CD14-positive monocyte (primary cell): Measurements from ENCODE around the gene LMNTD2. TPM values are rescaled to one million over a fixed set of nuclear protein-coding genes. Genes with fewer than 3 reads are reported as not detected.

Experiments used
- DNase-seq, 3 donors: peaks; one replicate each; pipeline ENCODE4 v3.0.0-alpha.2; 2011 to 2022
- H2AFZ ChIP-seq: 2 replicates; pipeline ENCODE4 v1.6.0; 2012; ENCODE audit warnings: mild to moderate bottlenecking, low read depth, low read length, inconsistent platforms; ENCODE audit not compliant: insufficient read depth, poor library complexity, severe bottlenecking
- H3K27ac ChIP-seq, 2 donors: 1 replicate in 1 of 2; 2 replicates in 1 of 2; pipeline ENCODE4 v1.5.1; 2012 to 2013; ENCODE audit warnings: low read length in 2 of 2, control low read depth in 1 of 2, inconsistent platforms in 1 of 2, low read depth in 1 of 2, mild to moderate bottlenecking in 1 of 2
- H3K27me3 ChIP-seq, 2 donors: one replicate each; pipeline versions ENCODE4 v1.6.0 to v1.6.1; 2011 to 2013; ENCODE audit warnings: low read length in 2 of 2; ENCODE audit not compliant: control insufficient read depth in 2 of 2, insufficient read depth in 2 of 2
- H3K36me3 ChIP-seq, 2 donors: replicated peaks in 1 of 2; 1 replicate in 1 of 2; 2 replicates in 1 of 2; pipeline versions ENCODE4 v1.5.1 to v1.6.1; 2012 to 2013; ENCODE audit warnings: low read length in 2 of 2, control low read depth in 1 of 2, inconsistent platforms in 1 of 2, mild to moderate bottlenecking in 1 of 2; ENCODE audit not compliant: insufficient read depth in 2 of 2, control insufficient read depth in 1 of 2
- H3K4me1 ChIP-seq, 2 donors: 1 replicate in 1 of 2; 2 replicates in 1 of 2; pipeline versions ENCODE4 v1.5.1 to v1.6.1; 2012 to 2013; ENCODE audit warnings: low read length in 2 of 2, control low read depth in 1 of 2, inconsistent platforms in 1 of 2, mild to moderate bottlenecking in 1 of 2, moderate library complexity in 1 of 2; ENCODE audit not compliant: insufficient read depth in 2 of 2, control insufficient read depth in 1 of 2
- H3K4me2 ChIP-seq: replicated peaks from 2 replicates; pipeline ENCODE3; 2012; ENCODE audit warnings: low read length, moderate library complexity, mild to moderate bottlenecking; ENCODE audit not compliant: poor library complexity, severe bottlenecking; ENCODE audit errors: extremely low read depth
- H3K4me3 ChIP-seq, 3 experiments: fragments of 200-600 bp in 1 of 3; sonication (generic) in 1 of 3; replicated peaks in 1 of 3; 1 replicate in 2 of 3; 2 replicates in 1 of 3; pipeline ENCODE4 v1.5.1; 2011 to 2013; ENCODE audit warnings: low read length in 3 of 3, mild to moderate bottlenecking in 3 of 3, control low read depth in 2 of 3, low read depth in 2 of 3, inconsistent platforms in 1 of 3, moderate library complexity in 1 of 3
- H3K79me2 ChIP-seq: 2 replicates; pipeline ENCODE4 v1.6.0; 2012; ENCODE audit warnings: mild to moderate bottlenecking, control low read depth, inconsistent platforms, low read length, moderate library complexity; ENCODE audit not compliant: insufficient read depth
- H3K9ac ChIP-seq: 2 replicates; pipeline ENCODE4 v1.6.0; 2017; ENCODE audit warnings: low read length, mild to moderate bottlenecking; ENCODE audit not compliant: insufficient read depth, poor library complexity, severe bottlenecking
- H3K9me3 ChIP-seq, 2 donors: replicated peaks in 1 of 2; 1 replicate in 1 of 2; 2 replicates in 1 of 2; pipeline versions ENCODE4 v1.5.1 to v1.6.1; 2012 to 2013; ENCODE audit warnings: low read length in 2 of 2, control low read depth in 1 of 2; ENCODE audit not compliant: control insufficient read depth in 1 of 2, insufficient read depth in 1 of 2
- H4K20me1 ChIP-seq: 2 replicates; pipeline ENCODE4 v1.6.0; 2012; ENCODE audit warnings: mild to moderate bottlenecking, low read length, control low read depth, moderate library complexity; ENCODE audit not compliant: insufficient read depth
- H3K27ac Mint-ChIP-seq, 7 donors: one replicate each; pipeline ENCODE4 v1.8.0; 2020; ENCODE audit warnings: mild to moderate bottlenecking in 7 of 7, mixed read lengths in 7 of 7, moderate library complexity in 6 of 7, inconsistent platforms in 2 of 7
- H3K27me3 Mint-ChIP-seq, 3 donors: one replicate each; pipeline ENCODE4 v1.8.0; 2021 to 2022; ENCODE audit warnings: low read depth in 3 of 3, mild to moderate bottlenecking in 3 of 3, mixed read lengths in 3 of 3, moderate library complexity in 3 of 3, inconsistent platforms in 1 of 3
- H3K36me3 Mint-ChIP-seq, 2 donors: one replicate each; pipeline ENCODE4 v1.8.0; 2020; ENCODE audit warnings: mixed read lengths in 2 of 2, inconsistent platforms in 1 of 2, mild to moderate bottlenecking in 1 of 2
- H3K4me1 Mint-ChIP-seq: one replicate; pipeline ENCODE4 v1.8.0; 2020; ENCODE audit warnings: mild to moderate bottlenecking, mixed read lengths
- H3K4me3 Mint-ChIP-seq, 2 donors: one replicate each; pipeline ENCODE4 v1.8.0; 2020; ENCODE audit warnings: mild to moderate bottlenecking in 2 of 2, mixed read lengths in 2 of 2, moderate library complexity in 1 of 2
- H3K9me3 Mint-ChIP-seq, 7 donors: one replicate each; pipeline ENCODE4 v1.8.0; 2020 to 2022; ENCODE audit warnings: mixed read lengths in 7 of 7, mild to moderate bottlenecking in 6 of 7, moderate library complexity in 6 of 7, inconsistent platforms in 2 of 7
- WGBS: methylation state at CpG from one replicate; pipeline ENCODE4 v1.1.5; 2013; ENCODE audit warnings: missing lambda C conversion rate; ENCODE audit not compliant: insufficient coverage; 5-methylcytosine and 5-hydroxymethylcytosine counted together
- intact Hi-C, 2 donors: fragments of 100-400 bp; cut with micrococcal nuclease; formaldehyde crosslinking; loops; one replicate each; pipeline versions ENCODE4 v1.15.0 to v1.15.1; 2023
- polyA plus RNA-seq, 3 donors: library from polyadenylated mRNA; depleted of rRNA in 1 of 3; unstranded in 2 of 3; stranded (reverse) in 1 of 3; fragments of 300-500 nt in 2 of 3; fragments of >200 nt in 1 of 3; fragmentation: Illumina TruSeq in 2 of 3; gene quantifications; 1 replicate in 2 of 3; 2 replicates in 1 of 3; pipeline ENCODE4 v1.2.3, GENCODE V29; 2012 to 2021
- TF ChIP-seq, protein P1 (sequence below): fragments of 200-600 bp; IDR thresholded peaks from one replicate; pipeline ENCODE4 v1.8.0; 2022; ENCODE audit warnings: antibody characterized with exemption, mild to moderate bottlenecking

Gene LMNTD2
- polyA plus RNA-seq, 3 donors = 0.67 to 10.6 (median 1.2) TPM

DNA sequence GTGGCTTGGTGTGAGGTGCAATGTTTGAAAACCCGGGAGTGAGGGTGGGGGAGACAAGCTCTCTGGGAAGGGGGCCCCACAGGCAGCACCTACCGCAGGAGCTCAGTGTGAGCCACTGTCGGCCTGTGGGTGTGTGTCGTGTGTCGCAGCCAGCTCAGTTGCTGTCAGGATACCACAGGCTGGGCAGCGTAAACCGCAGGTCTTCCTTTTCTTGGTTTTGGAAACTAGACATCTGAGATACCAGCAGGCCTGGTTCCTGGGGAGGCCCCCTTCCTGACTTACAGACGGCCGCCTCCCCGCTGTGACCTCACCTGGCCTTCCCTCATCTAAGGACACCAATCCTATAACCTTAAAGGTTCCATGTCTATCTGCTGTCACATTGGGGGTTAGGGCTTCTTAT lies 35.8 kb upstream of the LMNTD2 start:
- 76% methylated on average over 7 of the region's 10 CpGs for WGBS
- Histone ChIP-seq H3K4me3 (no peak overlapping the region), H3K9ac (no peak overlapping the region), H2AFZ (no peak overlapping the region), H3K4me1 (no peaks in the 10 kb centered on the region), H3K79me2 (peaks cover 4% of the 10 kb centered on the region), H3K36me3 (peaks cover 88 to 94% of the 10 kb centered on the region in 2 donors), H3K9me3 (no peaks in the 10 kb centered on the region), H3K27ac (no peak overlapping the region), H3K27me3 (no peaks in the 10 kb centered on the region), H3K4me2 (no peak overlapping the region), H4K20me1 (peaks cover 65% of the 10 kb centered on the region)
- TF ChIP-seq, protein P1, sequence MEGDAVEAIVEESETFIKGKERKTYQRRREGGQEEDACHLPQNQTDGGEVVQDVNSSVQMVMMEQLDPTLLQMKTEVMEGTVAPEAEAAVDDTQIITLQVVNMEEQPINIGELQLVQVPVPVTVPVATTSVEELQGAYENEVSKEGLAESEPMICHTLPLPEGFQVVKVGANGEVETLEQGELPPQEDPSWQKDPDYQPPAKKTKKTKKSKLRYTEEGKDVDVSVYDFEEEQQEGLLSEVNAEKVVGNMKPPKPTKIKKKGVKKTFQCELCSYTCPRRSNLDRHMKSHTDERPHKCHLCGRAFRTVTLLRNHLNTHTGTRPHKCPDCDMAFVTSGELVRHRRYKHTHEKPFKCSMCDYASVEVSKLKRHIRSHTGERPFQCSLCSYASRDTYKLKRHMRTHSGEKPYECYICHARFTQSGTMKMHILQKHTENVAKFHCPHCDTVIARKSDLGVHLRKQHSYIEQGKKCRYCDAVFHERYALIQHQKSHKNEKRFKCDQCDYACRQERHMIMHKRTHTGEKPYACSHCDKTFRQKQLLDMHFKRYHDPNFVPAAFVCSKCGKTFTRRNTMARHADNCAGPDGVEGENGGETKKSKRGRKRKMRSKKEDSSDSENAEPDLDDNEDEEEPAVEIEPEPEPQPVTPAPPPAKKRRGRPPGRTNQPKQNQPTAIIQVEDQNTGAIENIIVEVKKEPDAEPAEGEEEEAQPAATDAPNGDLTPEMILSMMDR = no peak
- Mint-ChIP-seq H3K27me3 (no peaks in the 10 kb centered on the region), H3K4me1 (no peaks in the 10 kb centered on the region), H3K4me3 (no peak overlapping the region), H3K27ac (peak overlapping the region in 2 of 7 donors; percentile 6 to 60), H3K36me3 (peaks cover 67 to 97% of the 10 kb centered on the region in 2 donors), H3K9me3 (no peaks in the 10 kb centered on the region)
- no peak for DNase-seq
- intact Hi-C loops = no loop called here

DNA sequence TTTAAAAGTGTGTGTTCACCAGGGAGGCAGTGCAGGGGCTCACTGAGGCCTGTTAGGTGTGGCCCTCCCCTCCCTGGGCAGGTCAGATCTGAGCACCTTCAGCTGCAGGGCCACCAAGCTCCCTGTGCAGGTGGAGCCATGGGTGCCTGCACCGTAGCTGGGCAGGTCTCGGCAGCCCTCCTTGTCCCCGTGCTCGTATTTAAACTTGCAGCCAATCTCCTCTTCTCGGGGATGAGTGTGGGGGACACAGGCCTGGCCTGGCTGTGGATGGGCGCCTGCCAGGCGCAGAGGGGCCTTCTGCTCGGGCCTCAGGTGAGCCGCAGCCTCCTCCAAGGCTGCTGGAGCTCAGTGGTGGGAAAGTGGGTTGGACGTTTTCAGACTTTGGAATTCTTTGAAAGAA lies 34.9 kb upstream of the LMNTD2 start:
- H3K4me1 ChIP-seq = no peaks in the 10 kb centered on the region
- no peak overlapping the region for H2AFZ ChIP-seq
- Mint-ChIP-seq H3K9me3 (no peaks in the 10 kb centered on the region), H3K27ac (no peak overlapping the region), H3K4me3 (no peak overlapping the region), H3K4me1 (no peaks in the 10 kb centered on the region), H3K36me3 (peaks cover 74 to 97% of the 10 kb centered on the region in 2 donors), H3K27me3 (peaks cover 0 to 2% (median 0%) of the 10 kb centered on the region in 3 donors)
- H3K36me3 ChIP-seq = peaks cover 87 to 97% of the 10 kb centered on the region in 2 donors
- peaks cover 65% of the 10 kb centered on the region for H4K20me1 ChIP-seq
- no peak overlapping the region for H3K27ac ChIP-seq
- H3K9me3 ChIP-seq = no peaks in the 10 kb centered on the region
- WGBS = 93% methylated on average over 8 of the region's 10 CpGs
- no peak overlapping the region for H3K4me3 ChIP-seq
- TF ChIP-seq, protein P1 = no peak
- H3K79me2 ChIP-seq = peaks cover 4% of the 10 kb centered on the region
- DNase-seq = no peak
- no peak overlapping the region for H3K9ac ChIP-seq
- no peak overlapping the region for H3K4me2 ChIP-seq
- intact Hi-C loops = no loop called here
- no peaks in the 10 kb centered on the region for H3K27me3 ChIP-seq
